Hepatocyte (in vitro differentiated cells): ENCODE measurements around the gene TBC1D17. TPM values are rescaled to one million over a fixed set of nuclear protein-coding genes. Genes with fewer than 3 reads are reported as not detected.
A peak's percentile ranks its signal among the peaks of the same experiment; 100 is the strongest.

Source experiments
- DNase-seq: peaks from one replicate; pipeline ENCODE4 v3.0.0-alpha.2; 2016; ENCODE audit warnings: low spot score
- H2AFZ ChIP-seq: fragments of 200-600 bp; sonication (generic); 2 replicates; pipeline ENCODE4 v1.6.0; 2016; ENCODE audit warnings: antibody characterized with exemption, mild to moderate bottlenecking
- H3K27ac ChIP-seq: fragments of 200-600 bp; sonication (generic); 2 replicates; pipeline ENCODE4 v1.5.1; 2016; ENCODE audit warnings: mild to moderate bottlenecking
- H3K27me3 ChIP-seq: fragments of 200-600 bp; sonication (generic); 2 replicates; pipeline ENCODE4 v1.6.1; 2016
- H3K36me3 ChIP-seq: fragments of 200-600 bp; sonication (generic); replicated peaks from 2 replicates; pipeline ENCODE4 v1.5.1; 2016; ENCODE audit warnings: low read depth; ENCODE audit not compliant: insufficient read depth
- H3K4me1 ChIP-seq: fragments of 200-600 bp; sonication (generic); 2 replicates; pipeline ENCODE4 v1.5.1; 2016; ENCODE audit warnings: mild to moderate bottlenecking, moderate library complexity; ENCODE audit not compliant: insufficient read depth
- H3K4me2 ChIP-seq: fragments of 200-600 bp; sonication (generic); 2 replicates; pipeline ENCODE4 v1.6.0; 2016
- H3K4me3 ChIP-seq: fragments of 200-600 bp; sonication (generic); 2 replicates; pipeline ENCODE4 v1.5.1; 2016; ENCODE audit warnings: mild to moderate bottlenecking
- H3K79me2 ChIP-seq: fragments of 200-600 bp; sonication (generic); 2 replicates; pipeline ENCODE4 v1.6.0; 2017; ENCODE audit warnings: mild to moderate bottlenecking
- H3K9me2 ChIP-seq: fragments of 200-600 bp; sonication (generic); replicated peaks from 2 replicates; pipeline ENCODE4 v1.6.0; 2017; ENCODE audit warnings: mild to moderate bottlenecking; ENCODE audit not compliant: insufficient read depth
- H3K9me3 ChIP-seq: fragments of 200-600 bp; sonication (generic); 2 replicates; pipeline ENCODE4 v1.5.1; 2016; ENCODE audit warnings: low read depth, mild to moderate bottlenecking
- H4K20me1 ChIP-seq: fragments of 200-600 bp; sonication (generic); 2 replicates; pipeline ENCODE4 v1.6.0; 2016; ENCODE audit warnings: mild to moderate bottlenecking; ENCODE audit not compliant: insufficient read depth, poor library complexity, severe bottlenecking
- EZH2 ChIP-seq: fragments of 200-600 bp; sonication (generic); IDR thresholded peaks from 2 replicates; pipeline ENCODE4 v1.6.1; 2016; ENCODE audit warnings: antibody characterized with exemption, mild to moderate bottlenecking, borderline replicate concordance
- EZH2phosphoT487 ChIP-seq: fragments of 200-600 bp; sonication (generic); IDR thresholded peaks from one replicate; pipeline ENCODE4 v1.6.1; 2018; ENCODE audit warnings: antibody characterized with exemption, mild to moderate bottlenecking, low read depth, moderate library complexity; ENCODE audit not compliant: unreplicated experiment, severe bottlenecking
- WGBS: methylation state at CpG from one replicate; pipeline ENCODE4 v1.1.6; 2016; ENCODE audit warnings: low lambda C conversion rate; ENCODE audit errors: missing lambda C conversion rate; 5-methylcytosine and 5-hydroxymethylcytosine counted together
- polyA plus RNA-seq: library from polyadenylated mRNA; unstranded; fragments of >200 nt; fragmentation: Nextera tagmentation; extraction: Ambion mirVana; gene quantifications from 2 replicates; pipeline ENCODE4 v1.2.1, GENCODE V29; 2016
- total RNA-seq: library from RNA; depleted of rRNA; stranded (reverse); fragments of >200 nt; gene quantifications from 2 replicates; pipeline ENCODE4 v1.2.3, GENCODE V29; 2014
- TF ChIP-seq, protein P1 (sequence below): fragments of 200-600 bp; sonication (generic); IDR thresholded peaks from 2 replicates; pipeline ENCODE4 v1.5.1; 2016; ENCODE audit warnings: antibody characterized with exemption, mild to moderate bottlenecking; ENCODE audit not compliant: poor library complexity

Gene TBC1D17
- total and polyA plus RNA-seq, 2 experiments from 2014 or later, result 10.7 to 55.1 TPM

GRCh38 chr19:49875177-49875576 lies 2.3 kb upstream of the TBC1D17 start:
- no peaks in the 10 kb centered on the region for H3K36me3 ChIP-seq
- H3K4me1 ChIP-seq, result peaks cover 13% of the 10 kb centered on the region
- peak overlapping the region; percentile 69 for H3K4me3 ChIP-seq
- no peaks in the 10 kb centered on the region for H3K9me3 ChIP-seq
- 87% methylated on average over 4 of the region's 4 CpGs for WGBS
- no peak for DNase-seq
- peaks cover 47% of the 10 kb centered on the region for H3K79me2 ChIP-seq
- no peaks in the 10 kb centered on the region for H3K27me3 ChIP-seq
- H4K20me1 ChIP-seq, result no peaks in the 10 kb centered on the region
- peak overlapping the region; percentile 96 for H3K27ac ChIP-seq
- H3K9me2 ChIP-seq, result no peaks in the 10 kb centered on the region
- H3K4me2 ChIP-seq, result peak overlapping the region; percentile 90
- H2AFZ ChIP-seq, result no peak overlapping the region
- TF ChIP-seq EZH2, result no peak

- no peaks in the 10 kb centered on the region for H3K9me2 ChIP-seq
- no peaks in the 10 kb centered on the region for H3K36me3 ChIP-seq
- peaks cover 45% of the 10 kb centered on the region for H3K79me2 ChIP-seq
- H3K4me3 ChIP-seq, result peak overlapping the region; percentile 69
- 2% methylated on average over 25 of the region's 28 CpGs for WGBS
- peak; percentile 68 for DNase-seq
- peak overlapping the region; percentile 52 for H2AFZ ChIP-seq
- H3K27me3 ChIP-seq, result no peaks in the 10 kb centered on the region
- peak overlapping the region; percentile 90 for H3K4me2 ChIP-seq
- TF ChIP-seq, protein P1, sequence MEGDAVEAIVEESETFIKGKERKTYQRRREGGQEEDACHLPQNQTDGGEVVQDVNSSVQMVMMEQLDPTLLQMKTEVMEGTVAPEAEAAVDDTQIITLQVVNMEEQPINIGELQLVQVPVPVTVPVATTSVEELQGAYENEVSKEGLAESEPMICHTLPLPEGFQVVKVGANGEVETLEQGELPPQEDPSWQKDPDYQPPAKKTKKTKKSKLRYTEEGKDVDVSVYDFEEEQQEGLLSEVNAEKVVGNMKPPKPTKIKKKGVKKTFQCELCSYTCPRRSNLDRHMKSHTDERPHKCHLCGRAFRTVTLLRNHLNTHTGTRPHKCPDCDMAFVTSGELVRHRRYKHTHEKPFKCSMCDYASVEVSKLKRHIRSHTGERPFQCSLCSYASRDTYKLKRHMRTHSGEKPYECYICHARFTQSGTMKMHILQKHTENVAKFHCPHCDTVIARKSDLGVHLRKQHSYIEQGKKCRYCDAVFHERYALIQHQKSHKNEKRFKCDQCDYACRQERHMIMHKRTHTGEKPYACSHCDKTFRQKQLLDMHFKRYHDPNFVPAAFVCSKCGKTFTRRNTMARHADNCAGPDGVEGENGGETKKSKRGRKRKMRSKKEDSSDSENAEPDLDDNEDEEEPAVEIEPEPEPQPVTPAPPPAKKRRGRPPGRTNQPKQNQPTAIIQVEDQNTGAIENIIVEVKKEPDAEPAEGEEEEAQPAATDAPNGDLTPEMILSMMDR, result no peak
- TF ChIP-seq EZH2 (no peak), EZH2phosphoT487 (no peak)
- no peaks in the 10 kb centered on the region for H4K20me1 ChIP-seq
- H3K27ac ChIP-seq, result peak overlapping the region; percentile 96
- peaks cover 10% of the 10 kb centered on the region for H3K4me1 ChIP-seq
- no peaks in the 10 kb centered on the region for H3K9me3 ChIP-seq
These were observed 1.6 kb upstream of the TBC1D17 start for GRCh38 chr19:49875857-49876421.

- Histone ChIP-seq H3K79me2 (peaks cover 41% of the 10 kb centered on the region), H3K9me2 (no peaks in the 10 kb centered on the region), H3K9me3 (no peaks in the 10 kb centered on the region), H3K4me2 (peak overlapping the region; percentile 90), H3K4me3 (peak overlapping the region; percentile 69), H3K27ac (peak overlapping the region; percentile 96), H3K4me1 (peaks cover 10% of the 10 kb centered on the region), H4K20me1 (no peaks in the 10 kb centered on the region), H3K27me3 (no peaks in the 10 kb centered on the region), H2AFZ (peak overlapping the region; percentile 57), H3K36me3 (no peaks in the 10 kb centered on the region)
- under 1% methylated on average over 39 of the region's 46 CpGs for WGBS
- peak; percentile 99 for DNase-seq
- TF ChIP-seq EZH2phosphoT487, result no peak
- TF ChIP-seq, protein P1, result no peak
These were observed 981 bp upstream of the TBC1D17 start for GRCh38 chr19:49876422-49877019.

- Histone ChIP-seq H3K36me3 (peaks cover 5% of the 10 kb centered on the region), H4K20me1 (no peaks in the 10 kb centered on the region), H3K4me3 (peak overlapping the region; percentile 75), H3K27ac (peak overlapping the region; percentile 96), H3K9me3 (no peaks in the 10 kb centered on the region), H3K9me2 (no peaks in the 10 kb centered on the region), H3K27me3 (no peaks in the 10 kb centered on the region), H3K79me2 (peaks cover 41% of the 10 kb centered on the region), H3K4me1 (peaks cover 10% of the 10 kb centered on the region), H3K4me2 (peak overlapping the region; percentile 79), H2AFZ (no peak overlapping the region)
- TF ChIP-seq, protein P1, result no peak
- TF ChIP-seq EZH2phosphoT487 (no peak), EZH2 (no peak)
- DNase-seq, result peak; percentile 99
- WGBS, result 8% methylated on average over 27 of the region's 41 CpGs
These were observed 609 bp downstream of the TBC1D17 start for GRCh38 chr19:49877879-49878743.
